Measurements from ENCODE around the gene ALMS1. TPM values are rescaled to one million over a fixed set of nuclear protein-coding genes. Genes with fewer than 3 reads are reported as not detected.

ALMS1 gene
- total RNA-seq, 1 experiment from 2014 or later, result 27.6 TPM

DNA sequence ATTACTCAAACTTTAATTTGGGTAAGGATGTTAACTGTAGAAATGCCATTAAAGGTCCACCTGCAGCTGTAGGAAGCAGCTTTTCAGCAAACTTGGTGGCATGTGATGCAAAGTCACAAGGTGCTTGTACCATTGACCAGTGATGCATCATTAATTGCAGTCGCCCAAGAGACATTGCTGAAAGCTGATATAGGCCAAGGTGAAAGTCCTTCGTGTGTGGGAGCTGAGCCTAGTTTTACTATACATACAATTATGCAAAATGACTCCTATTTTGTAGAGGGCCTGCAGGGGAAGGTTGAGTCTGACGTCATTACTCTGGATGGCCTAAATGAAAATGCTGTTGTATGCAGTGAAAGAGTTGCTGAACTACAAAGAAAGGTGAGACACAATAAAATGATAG lies 40.5 kb downstream of the ALMS1 start:
- H3K9ac ChIP-seq (ENCODE audit: low read length), result no peak overlapping the region
- no TSS peak for BruUV-seq (replicated peaks)
- no peaks in the 10 kb centered on the region for H3K9me3 ChIP-seq (ENCODE audit: low read length)
- no peaks in the 10 kb centered on the region for H4K20me1 ChIP-seq (ENCODE audit: low read length)
- ATAC-seq, result no peak
- H3K9me2 ChIP-seq (replicated peaks; ENCODE audit: low read length), result no peaks in the 10 kb centered on the region
- no peak overlapping the region for H3K4me2 ChIP-seq (ENCODE audit: low read length)
- no peak overlapping the region for H3K27ac ChIP-seq (ENCODE audit: low read length)
- no peak for DNase-seq
- H3K27me3 ChIP-seq (ENCODE audit: low read length), result no peaks in the 10 kb centered on the region
- TF ChIP-seq, protein P1, sequence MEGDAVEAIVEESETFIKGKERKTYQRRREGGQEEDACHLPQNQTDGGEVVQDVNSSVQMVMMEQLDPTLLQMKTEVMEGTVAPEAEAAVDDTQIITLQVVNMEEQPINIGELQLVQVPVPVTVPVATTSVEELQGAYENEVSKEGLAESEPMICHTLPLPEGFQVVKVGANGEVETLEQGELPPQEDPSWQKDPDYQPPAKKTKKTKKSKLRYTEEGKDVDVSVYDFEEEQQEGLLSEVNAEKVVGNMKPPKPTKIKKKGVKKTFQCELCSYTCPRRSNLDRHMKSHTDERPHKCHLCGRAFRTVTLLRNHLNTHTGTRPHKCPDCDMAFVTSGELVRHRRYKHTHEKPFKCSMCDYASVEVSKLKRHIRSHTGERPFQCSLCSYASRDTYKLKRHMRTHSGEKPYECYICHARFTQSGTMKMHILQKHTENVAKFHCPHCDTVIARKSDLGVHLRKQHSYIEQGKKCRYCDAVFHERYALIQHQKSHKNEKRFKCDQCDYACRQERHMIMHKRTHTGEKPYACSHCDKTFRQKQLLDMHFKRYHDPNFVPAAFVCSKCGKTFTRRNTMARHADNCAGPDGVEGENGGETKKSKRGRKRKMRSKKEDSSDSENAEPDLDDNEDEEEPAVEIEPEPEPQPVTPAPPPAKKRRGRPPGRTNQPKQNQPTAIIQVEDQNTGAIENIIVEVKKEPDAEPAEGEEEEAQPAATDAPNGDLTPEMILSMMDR (conservative IDR thresholded peaks at IDR 0.05; ENCODE audit: low read depth, low read length), result no peak
- TF ChIP-seq EZH2 (IDR thresholded peaks at IDR 0.05; ENCODE audit: low read length, unreplicated experiment), result no peak
- TF ChIP-seq EZH2phosphoT487 (IDR thresholded peaks at IDR 0.05; ENCODE audit: borderline replicate concordance, low read length), result no peak
- ChIA-PET CTCF (no interaction called here), POLR2A (ENCODE audit: unreplicated experiment) (no interaction called here)
- H3F3A ChIP-seq (ENCODE audit: low read length, unreplicated experiment), result no peaks in the 10 kb centered on the region
- H3K4me1 ChIP-seq (ENCODE audit: insufficient read depth, low read length), result no peaks in the 10 kb centered on the region
- no peak overlapping the region for H2AFZ ChIP-seq (ENCODE audit: low read length)
- H3K79me2 ChIP-seq (ENCODE audit: low read length), result no peaks in the 10 kb centered on the region
- H3K36me3 ChIP-seq (ENCODE audit: low read depth, low read length), result peaks cover 2% of the 10 kb centered on the region; the same call in 1 of the 2 replicates
- no peak overlapping the region for H3K4me3 ChIP-seq (ENCODE audit: low read length)
- intact Hi-C loops (cut with micrococcal nuclease), result no loop called here

DNA sequence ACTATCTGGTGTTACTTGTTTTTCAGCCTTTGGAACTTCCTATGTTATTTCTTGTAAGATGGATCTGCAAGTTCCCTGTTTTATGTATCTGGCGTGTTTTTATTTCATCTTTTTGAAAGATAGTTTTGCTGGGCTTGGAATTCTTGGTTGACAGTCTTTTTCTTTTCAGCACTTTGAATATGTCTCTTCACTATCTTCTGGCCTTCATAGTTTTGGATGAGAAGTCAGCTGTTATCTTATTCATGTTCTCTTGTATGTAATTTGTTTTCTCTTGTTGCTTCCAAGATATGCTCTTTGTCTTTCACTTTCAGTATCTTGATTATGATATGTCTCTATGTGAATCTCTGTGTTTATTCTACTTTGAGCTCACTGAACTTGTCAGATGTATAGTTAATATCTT lies 50.4 kb downstream of the ALMS1 start:
- H3K9me3 ChIP-seq (ENCODE audit: low read length), result no peaks in the 10 kb centered on the region
- H3K4me2 ChIP-seq (ENCODE audit: low read length), result no peak overlapping the region
- H3K4me3 ChIP-seq (ENCODE audit: low read length), result no peak overlapping the region
- H3K9ac ChIP-seq (ENCODE audit: low read length), result no peak overlapping the region
- H2AFZ ChIP-seq (ENCODE audit: low read length), result no peak overlapping the region
- no TSS peak for BruUV-seq (replicated peaks)
- ChIA-PET CTCF (no interaction called here), POLR2A (ENCODE audit: unreplicated experiment) (no interaction called here)
- intact Hi-C loops (cut with micrococcal nuclease), result no loop called here
- no peaks in the 10 kb centered on the region for H3K27me3 ChIP-seq (ENCODE audit: low read length)
- H3K9me2 ChIP-seq (replicated peaks; ENCODE audit: low read length), result no peaks in the 10 kb centered on the region
- DNase-seq, result no peak
- no peak for ATAC-seq
- TF ChIP-seq, protein P1 (conservative IDR thresholded peaks at IDR 0.05; ENCODE audit: low read depth, low read length), result no peak
- TF ChIP-seq EZH2phosphoT487 (IDR thresholded peaks at IDR 0.05; ENCODE audit: borderline replicate concordance, low read length) (no peak), EZH2 (IDR thresholded peaks at IDR 0.05; ENCODE audit: low read length, unreplicated experiment) (no peak)
- no peaks in the 10 kb centered on the region for H3F3A ChIP-seq (ENCODE audit: low read length, unreplicated experiment)
- H3K79me2 ChIP-seq (ENCODE audit: low read length), result no peaks in the 10 kb centered on the region
- H3K27ac ChIP-seq (ENCODE audit: low read length), result no peak overlapping the region
- no peaks in the 10 kb centered on the region for H4K20me1 ChIP-seq (ENCODE audit: low read length)
- H3K4me1 ChIP-seq (ENCODE audit: insufficient read depth, low read length), result no peaks in the 10 kb centered on the region
- peaks cover 27% of the 10 kb centered on the region for H3K36me3 ChIP-seq (ENCODE audit: low read depth, low read length)

DNA sequence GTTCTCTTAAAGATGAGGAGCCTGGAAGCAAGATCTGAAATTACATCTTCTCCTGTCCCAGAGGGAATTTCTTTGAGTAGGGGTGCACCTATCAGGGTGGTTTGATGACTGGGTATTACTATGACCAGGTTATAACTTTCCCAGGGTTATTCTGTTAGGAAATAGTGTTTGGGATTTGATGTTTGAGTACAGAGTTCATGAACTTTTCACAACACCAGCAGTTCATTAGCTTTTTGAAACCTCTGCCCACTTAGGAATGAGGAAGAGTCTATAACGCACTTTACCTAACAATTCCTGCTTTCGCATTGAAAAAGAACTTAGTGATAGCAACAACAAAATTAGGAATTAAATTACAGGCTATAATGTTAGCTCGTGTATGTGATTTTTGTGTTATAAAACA lies 58.6 kb downstream of the ALMS1 start:
- H3K9me3 ChIP-seq (ENCODE audit: low read length), result no peaks in the 10 kb centered on the region
- no TSS peak for BruUV-seq (replicated peaks)

More for the DNA sequence above, 58.6 kb downstream of the ALMS1 start:
- H3K4me1 ChIP-seq (ENCODE audit: insufficient read depth, low read length), result no peaks in the 10 kb centered on the region
- POLR2A ChIA-PET (ENCODE audit: unreplicated experiment), result no interaction called here
- H4K20me1 ChIP-seq (ENCODE audit: low read length), result no peaks in the 10 kb centered on the region
- H3K9me2 ChIP-seq (replicated peaks; ENCODE audit: low read length), result no peaks in the 10 kb centered on the region
- H3K4me3 ChIP-seq (ENCODE audit: low read length), result no peak overlapping the region
- H3K9ac ChIP-seq (ENCODE audit: low read length), result no peak overlapping the region
- no peak overlapping the region for H3K27ac ChIP-seq (ENCODE audit: low read length)
- TF ChIP-seq EZH2 (IDR thresholded peaks at IDR 0.05; ENCODE audit: low read length, unreplicated experiment), result no peak
- TF ChIP-seq, protein P1 (conservative IDR thresholded peaks at IDR 0.05; ENCODE audit: low read depth, low read length), result no peak
- no peak for TF ChIP-seq EZH2phosphoT487 (IDR thresholded peaks at IDR 0.05; ENCODE audit: borderline replicate concordance, low read length)
- H3F3A ChIP-seq (ENCODE audit: low read length, unreplicated experiment), result no peaks in the 10 kb centered on the region
- ATAC-seq, result no peak
- CTCF ChIA-PET, result no interaction called here
- intact Hi-C loops (cut with micrococcal nuclease), result no loop called here
- no peak for DNase-seq
- H3K27me3 ChIP-seq (ENCODE audit: low read length), result no peaks in the 10 kb centered on the region
- H2AFZ ChIP-seq (ENCODE audit: low read length), result no peak overlapping the region
- no peaks in the 10 kb centered on the region for H3K79me2 ChIP-seq (ENCODE audit: low read length)
- 0 out of 2 replicates have a peak, but pooled peaks cover 4% of the 10 kb centered on the region for H3K36me3 ChIP-seq (ENCODE audit: low read depth, low read length)
- H3K4me2 ChIP-seq (ENCODE audit: low read length), result no peak overlapping the region

All from PC-3 (cell line).